Liver (tissue), 9 donors: ENCODE data around the gene ERBIN. TPM values are rescaled to one million over a fixed set of nuclear protein-coding genes. Genes with fewer than 3 reads are reported as not detected.
"Not testable (repeated sequence)": the region's sequence is repeated elsewhere in the genome, so short reads cannot be mapped to it uniquely, and the experiment has no call there.

Source experiments
- DNase-seq: peaks from one replicate; pipeline ENCODE4 v3.0.0-alpha.2; 2017; ENCODE audit warnings: low spot score
- H3K27ac ChIP-seq, 2 donors: one replicate each; pipeline ENCODE4 v1.7.0; 2013; ENCODE audit warnings: inconsistent platforms in 2 of 2, low read length in 2 of 2, control low read depth in 1 of 2, low read depth in 1 of 2, mild to moderate bottlenecking in 1 of 2
- H3K27me3 ChIP-seq, 4 donors: one replicate each; pipeline versions ENCODE4 v1.6.1 to v1.7.0; 2013; ENCODE audit warnings: low read length in 3 of 4, inconsistent platforms in 1 of 4, mild to moderate bottlenecking in 1 of 4, moderate library complexity in 1 of 4; ENCODE audit not compliant: control insufficient read depth in 4 of 4, insufficient read depth in 4 of 4
- H3K36me3 ChIP-seq, 4 donors: one replicate each; pipeline versions ENCODE4 v1.6.1 to v1.7.0; 2013; ENCODE audit warnings: low read length in 3 of 4, mild to moderate bottlenecking in 3 of 4, low read depth in 1 of 4, moderate library complexity in 1 of 4; ENCODE audit not compliant: control insufficient read depth in 4 of 4, insufficient read depth in 3 of 4
- H3K4me1 ChIP-seq, 4 donors: one replicate each; pipeline versions ENCODE4 v1.6.1 to v1.7.0; 2013; ENCODE audit warnings: low read length in 3 of 4, mild to moderate bottlenecking in 3 of 4, moderate library complexity in 1 of 4; ENCODE audit not compliant: control insufficient read depth in 4 of 4, insufficient read depth in 4 of 4
- H3K4me3 ChIP-seq, 3 donors: one replicate each; pipeline versions ENCODE4 v1.6.1 to v1.7.0; 2013; ENCODE audit warnings: low read length in 3 of 3, control low read depth in 1 of 3, low read depth in 1 of 3, mild to moderate bottlenecking in 1 of 3
- H3K9ac ChIP-seq, 2 donors: one replicate each; pipeline ENCODE4 v1.7.0; 2013; ENCODE audit warnings: low read length in 2 of 2, mild to moderate bottlenecking in 2 of 2, moderate library complexity in 2 of 2, control low read depth in 1 of 2, low read depth in 1 of 2
- H3K9me3 ChIP-seq, 4 donors: one replicate each; pipeline versions ENCODE4 v1.6.1 to v1.7.0; 2013; ENCODE audit warnings: low read length in 3 of 4; ENCODE audit not compliant: control insufficient read depth in 4 of 4
- EGR1 ChIP-seq, 2 donors: IDR thresholded peaks; 2 replicates each; pipeline ENCODE4 v1.6.1; 2016 to 2018; ENCODE audit warnings: antibody characterized with exemption in 2 of 2, low read depth in 2 of 2
- FOXA1 ChIP-seq: IDR thresholded peaks from 2 replicates; pipeline ENCODE4 v1.6.1; 2016; ENCODE audit warnings: antibody characterized with exemption
- FOXA2 ChIP-seq: IDR thresholded peaks from 2 replicates; pipeline ENCODE4 v1.6.1; 2016; ENCODE audit warnings: antibody characterized with exemption
- HNF4A ChIP-seq, 2 donors: conservative IDR thresholded peaks; 2 replicates each; pipeline ENCODE4 v1.6.1; 2016; ENCODE audit warnings: antibody characterized with exemption in 2 of 2, mild to moderate bottlenecking in 2 of 2
- JUND ChIP-seq, 2 donors: IDR thresholded peaks; 2 replicates each; pipeline ENCODE4 v1.6.1; 2016; ENCODE audit warnings: antibody characterized with exemption in 2 of 2
- NR2F2 ChIP-seq: IDR thresholded peaks from 2 replicates; pipeline ENCODE4 v1.6.1; 2016; ENCODE audit warnings: antibody characterized with exemption
- RAD21 ChIP-seq, 2 donors: IDR thresholded peaks; 2 replicates each; pipeline ENCODE4 v1.6.1; 2016; ENCODE audit warnings: antibody characterized with exemption in 2 of 2, mild to moderate bottlenecking in 2 of 2
- RXRA ChIP-seq, 2 donors: IDR thresholded peaks; 2 replicates each; pipeline ENCODE4 v1.6.1; 2017 to 2018; ENCODE audit warnings: antibody characterized with exemption in 2 of 2, mild to moderate bottlenecking in 1 of 2
- SP1 ChIP-seq: IDR thresholded peaks from 2 replicates; pipeline ENCODE4 v1.6.1; 2018; ENCODE audit warnings: antibody characterized with exemption, mild to moderate bottlenecking
- TAF1 ChIP-seq: conservative IDR thresholded peaks from 2 replicates; pipeline ENCODE4 v1.6.1; 2016; ENCODE audit warnings: antibody characterized with exemption, mild to moderate bottlenecking
- YY1 ChIP-seq: IDR thresholded peaks from 2 replicates; pipeline ENCODE4 v1.6.1; 2016; ENCODE audit warnings: antibody characterized with exemption, mild to moderate bottlenecking
- WGBS: extraction: QIAGEN DNeasy Blood & Tissue Kit; methylation state at CpG from one replicate; pipeline ENCODE4 v1.1.7; 2013; 5-methylcytosine and 5-hydroxymethylcytosine counted together
- polyA plus RNA-seq, 2 donors: library from polyadenylated mRNA; stranded (reverse) in 1 of 2; unstranded in 1 of 2; fragments of 200-250 nt in 1 of 2; fragments of >200 nt in 1 of 2; fragmentation: Nextera tagmentation in 1 of 2; extraction: Ambion mirVana in 1 of 2; gene quantifications; one replicate each; pipeline versions ENCODE4 v1.2.1 to v1.2.3, GENCODE V29; 2013 to 2015
- total RNA-seq, 2 donors: library from RNA; depleted of rRNA; stranded (reverse); fragments of >200 nt; gene quantifications; one replicate each; pipeline ENCODE4 v1.2.3, GENCODE V29; 2014
- TF ChIP-seq, protein P1 (sequence below): IDR thresholded peaks from 2 replicates; pipeline ENCODE4 v1.6.1; 2016; ENCODE audit warnings: antibody characterized with exemption
- TF ChIP-seq, protein P2 (sequence below): IDR thresholded peaks from 2 replicates; pipeline ENCODE4 v1.6.1; 2016; ENCODE audit warnings: antibody characterized with exemption
- TF ChIP-seq, protein P3 (sequence below): fragments of 150-350 bp; IDR thresholded peaks from 2 replicates; pipeline ENCODE4 v1.5.1; 2017; ENCODE audit warnings: improper control_type of control experiment, low read depth, low read length; ENCODE audit not compliant: missing input control
- TF ChIP-seq, protein P4 (sequence below): IDR thresholded peaks from 2 replicates; pipeline ENCODE4 v1.6.1; 2016; ENCODE audit warnings: antibody characterized with exemption, mild to moderate bottlenecking
- TF ChIP-seq, protein P5 (sequence below): IDR thresholded peaks from 2 replicates; pipeline ENCODE4 v1.6.1; 2016; ENCODE audit warnings: antibody characterized with exemption
- donor health status: healthy.
- donor health status: healthy.
- donor health status: healthy.
- donor health status: healthy.
- donor health status: healthy.

The ERBIN gene
- total and polyA plus RNA-seq, 4 donors, result 9.7 to 54.9 (median 32.5) TPM

DNA sequence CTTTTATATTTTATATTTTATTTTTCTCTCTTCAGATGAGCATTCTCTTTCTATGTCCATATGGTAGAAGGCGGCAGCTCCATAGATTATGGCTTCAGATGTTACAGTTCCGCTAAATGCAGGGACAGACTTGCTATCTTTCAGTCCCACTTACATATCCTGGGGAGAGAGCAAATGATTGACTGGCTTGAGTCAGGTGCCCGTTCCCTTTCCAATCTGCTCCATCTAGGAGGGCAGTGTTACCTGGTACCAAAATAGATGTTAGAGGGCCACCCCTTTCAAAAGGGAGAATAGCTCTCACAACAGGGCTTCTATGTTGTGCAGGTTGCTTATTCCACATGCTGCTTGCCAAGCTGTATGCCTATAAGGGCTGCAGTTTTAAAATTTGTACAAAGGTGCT lies 45.3 kb downstream of the ERBIN start:
- H3K9ac ChIP-seq, result no peak overlapping the region
- 94% methylated on average over 3 of the region's 3 CpGs for WGBS
- H3K9me3 ChIP-seq, result no peaks in the 10 kb centered on the region
- H3K4me3 ChIP-seq, result no peak overlapping the region
- no peaks in the 10 kb centered on the region for H3K36me3 ChIP-seq
- no peak overlapping the region for H3K27ac ChIP-seq
- H3K27me3 ChIP-seq, result no peaks in the 10 kb centered on the region
- H3K4me1 ChIP-seq, result peaks cover 3 to 25% (median 12%) of the 10 kb centered on the region in 4 donors
- TF ChIP-seq RAD21 (IDR thresholded peaks at IDR 0.05) (no peak), FOXA2 (no peak), HNF4A (conservative IDR thresholded peaks at IDR 0.05) (no peak), RXRA (IDR thresholded peaks at IDR 0.05) (no peak), FOXA1 (no peak), JUND (IDR thresholded peaks at IDR 0.05) (no peak), SP1 (no peak), TAF1 (no peak), EGR1 (IDR thresholded peaks at IDR 0.05; ENCODE audit: low read depth in 2 of 2) (no peak), YY1 (no peak), NR2F2 (no peak)
- TF ChIP-seq, protein P1, sequence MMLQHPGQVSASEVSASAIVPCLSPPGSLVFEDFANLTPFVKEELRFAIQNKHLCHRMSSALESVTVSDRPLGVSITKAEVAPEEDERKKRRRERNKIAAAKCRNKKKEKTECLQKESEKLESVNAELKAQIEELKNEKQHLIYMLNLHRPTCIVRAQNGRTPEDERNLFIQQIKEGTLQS, result no peak
- TF ChIP-seq, protein P2, sequence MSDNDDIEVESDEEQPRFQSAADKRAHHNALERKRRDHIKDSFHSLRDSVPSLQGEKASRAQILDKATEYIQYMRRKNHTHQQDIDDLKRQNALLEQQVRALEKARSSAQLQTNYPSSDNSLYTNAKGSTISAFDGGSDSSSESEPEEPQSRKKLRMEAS, result no peak
- TF ChIP-seq, protein P3, sequence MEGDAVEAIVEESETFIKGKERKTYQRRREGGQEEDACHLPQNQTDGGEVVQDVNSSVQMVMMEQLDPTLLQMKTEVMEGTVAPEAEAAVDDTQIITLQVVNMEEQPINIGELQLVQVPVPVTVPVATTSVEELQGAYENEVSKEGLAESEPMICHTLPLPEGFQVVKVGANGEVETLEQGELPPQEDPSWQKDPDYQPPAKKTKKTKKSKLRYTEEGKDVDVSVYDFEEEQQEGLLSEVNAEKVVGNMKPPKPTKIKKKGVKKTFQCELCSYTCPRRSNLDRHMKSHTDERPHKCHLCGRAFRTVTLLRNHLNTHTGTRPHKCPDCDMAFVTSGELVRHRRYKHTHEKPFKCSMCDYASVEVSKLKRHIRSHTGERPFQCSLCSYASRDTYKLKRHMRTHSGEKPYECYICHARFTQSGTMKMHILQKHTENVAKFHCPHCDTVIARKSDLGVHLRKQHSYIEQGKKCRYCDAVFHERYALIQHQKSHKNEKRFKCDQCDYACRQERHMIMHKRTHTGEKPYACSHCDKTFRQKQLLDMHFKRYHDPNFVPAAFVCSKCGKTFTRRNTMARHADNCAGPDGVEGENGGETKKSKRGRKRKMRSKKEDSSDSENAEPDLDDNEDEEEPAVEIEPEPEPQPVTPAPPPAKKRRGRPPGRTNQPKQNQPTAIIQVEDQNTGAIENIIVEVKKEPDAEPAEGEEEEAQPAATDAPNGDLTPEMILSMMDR, result no peak
- TF ChIP-seq, protein P4, sequence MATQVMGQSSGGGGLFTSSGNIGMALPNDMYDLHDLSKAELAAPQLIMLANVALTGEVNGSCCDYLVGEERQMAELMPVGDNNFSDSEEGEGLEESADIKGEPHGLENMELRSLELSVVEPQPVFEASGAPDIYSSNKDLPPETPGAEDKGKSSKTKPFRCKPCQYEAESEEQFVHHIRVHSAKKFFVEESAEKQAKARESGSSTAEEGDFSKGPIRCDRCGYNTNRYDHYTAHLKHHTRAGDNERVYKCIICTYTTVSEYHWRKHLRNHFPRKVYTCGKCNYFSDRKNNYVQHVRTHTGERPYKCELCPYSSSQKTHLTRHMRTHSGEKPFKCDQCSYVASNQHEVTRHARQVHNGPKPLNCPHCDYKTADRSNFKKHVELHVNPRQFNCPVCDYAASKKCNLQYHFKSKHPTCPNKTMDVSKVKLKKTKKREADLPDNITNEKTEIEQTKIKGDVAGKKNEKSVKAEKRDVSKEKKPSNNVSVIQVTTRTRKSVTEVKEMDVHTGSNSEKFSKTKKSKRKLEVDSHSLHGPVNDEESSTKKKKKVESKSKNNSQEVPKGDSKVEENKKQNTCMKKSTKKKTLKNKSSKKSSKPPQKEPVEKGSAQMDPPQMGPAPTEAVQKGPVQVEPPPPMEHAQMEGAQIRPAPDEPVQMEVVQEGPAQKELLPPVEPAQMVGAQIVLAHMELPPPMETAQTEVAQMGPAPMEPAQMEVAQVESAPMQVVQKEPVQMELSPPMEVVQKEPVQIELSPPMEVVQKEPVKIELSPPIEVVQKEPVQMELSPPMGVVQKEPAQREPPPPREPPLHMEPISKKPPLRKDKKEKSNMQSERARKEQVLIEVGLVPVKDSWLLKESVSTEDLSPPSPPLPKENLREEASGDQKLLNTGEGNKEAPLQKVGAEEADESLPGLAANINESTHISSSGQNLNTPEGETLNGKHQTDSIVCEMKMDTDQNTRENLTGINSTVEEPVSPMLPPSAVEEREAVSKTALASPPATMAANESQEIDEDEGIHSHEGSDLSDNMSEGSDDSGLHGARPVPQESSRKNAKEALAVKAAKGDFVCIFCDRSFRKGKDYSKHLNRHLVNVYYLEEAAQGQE, result no peak
- TF ChIP-seq, protein P5, sequence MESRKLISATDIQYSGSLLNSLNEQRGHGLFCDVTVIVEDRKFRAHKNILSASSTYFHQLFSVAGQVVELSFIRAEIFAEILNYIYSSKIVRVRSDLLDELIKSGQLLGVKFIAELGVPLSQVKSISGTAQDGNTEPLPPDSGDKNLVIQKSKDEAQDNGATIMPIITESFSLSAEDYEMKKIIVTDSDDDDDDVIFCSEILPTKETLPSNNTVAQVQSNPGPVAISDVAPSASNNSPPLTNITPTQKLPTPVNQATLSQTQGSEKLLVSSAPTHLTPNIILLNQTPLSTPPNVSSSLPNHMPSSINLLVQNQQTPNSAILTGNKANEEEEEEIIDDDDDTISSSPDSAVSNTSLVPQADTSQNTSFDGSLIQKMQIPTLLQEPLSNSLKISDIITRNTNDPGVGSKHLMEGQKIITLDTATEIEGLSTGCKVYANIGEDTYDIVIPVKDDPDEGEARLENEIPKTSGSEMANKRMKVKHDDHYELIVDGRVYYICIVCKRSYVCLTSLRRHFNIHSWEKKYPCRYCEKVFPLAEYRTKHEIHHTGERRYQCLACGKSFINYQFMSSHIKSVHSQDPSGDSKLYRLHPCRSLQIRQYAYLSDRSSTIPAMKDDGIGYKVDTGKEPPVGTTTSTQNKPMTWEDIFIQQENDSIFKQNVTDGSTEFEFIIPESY, result no peak
- DNase-seq, result no peak

DNA sequence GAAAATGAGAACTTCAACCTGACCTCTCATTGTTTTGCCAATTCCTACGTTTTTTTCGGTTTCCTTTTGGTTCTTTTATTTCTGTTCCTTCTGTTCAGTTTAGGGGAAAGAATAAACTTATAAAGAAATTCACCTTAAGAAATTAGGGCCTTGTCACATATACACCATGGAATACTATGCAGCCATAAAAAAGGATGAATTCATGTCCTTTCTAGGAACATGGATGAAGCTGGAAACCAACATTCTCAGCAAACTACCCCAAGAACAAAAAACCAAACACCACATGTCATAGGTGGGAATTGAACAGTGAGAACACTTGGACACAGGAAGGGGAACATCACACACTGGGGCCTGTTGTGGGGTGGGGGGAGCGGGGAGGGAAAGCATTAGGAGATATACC lies 46.5 kb downstream of the ERBIN start:
- not testable (repeated sequence) for H3K9me3 ChIP-seq, H3K27ac ChIP-seq, H3K27me3 ChIP-seq, H3K36me3 ChIP-seq, H3K4me3 ChIP-seq, DNase-seq, H3K9ac ChIP-seq
- peaks cover 3 to 25% (median 12%) of the 10 kb centered on the region in 4 donors for H3K4me1 ChIP-seq
- WGBS, result 95% methylated on average over 3 of the region's 3 CpGs
